ENCODE results near the gene ASCC2.

Gene ASCC2

DNA sequence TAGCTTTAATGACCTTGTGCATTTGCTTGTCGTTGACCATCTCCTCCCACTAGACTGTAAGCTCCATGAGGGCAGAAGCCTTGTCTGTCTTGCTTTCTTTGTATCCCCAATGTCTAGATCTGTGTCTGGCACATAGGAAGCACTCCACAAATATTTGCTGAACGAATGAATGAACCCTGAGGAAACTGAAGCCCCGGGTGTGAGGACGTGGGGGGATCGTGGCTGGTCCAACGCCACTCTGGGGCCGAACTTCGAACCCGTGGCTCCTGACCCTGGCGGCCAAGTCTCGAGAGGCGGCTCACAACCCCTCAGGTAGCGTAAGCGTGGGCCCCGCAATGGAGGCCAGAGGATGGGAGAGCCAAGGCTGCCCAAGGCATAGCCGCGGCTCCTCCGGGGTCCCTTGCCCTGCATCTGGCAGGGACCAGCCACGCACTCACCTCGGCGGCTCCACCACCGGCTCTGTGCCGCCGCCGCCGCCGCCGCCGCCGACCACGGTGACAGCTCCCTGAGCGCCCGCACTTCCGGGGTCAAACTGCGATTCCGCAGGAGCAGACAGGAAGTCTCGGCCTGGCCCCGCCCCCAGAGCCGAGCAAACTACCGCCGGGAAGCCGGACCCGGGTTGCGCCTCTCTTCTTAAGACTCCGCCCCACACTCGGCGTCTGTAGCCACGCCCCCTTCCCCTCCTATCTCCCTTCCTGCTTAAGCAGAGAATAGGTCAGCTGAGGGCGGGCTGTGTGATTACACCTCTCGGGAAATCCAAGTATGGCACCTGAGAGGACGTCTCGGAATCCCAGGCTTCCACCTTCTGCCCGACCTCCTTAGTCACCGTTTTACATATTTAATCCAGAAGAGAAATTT lies at the start of gene ASCC2:
Gene ASCC2, minus strand, starts transcription at position 534 of the 858 bp plus-strand sequence. CDS start 5,949 bp downstream, outside the sequence.
- peaks cover 45% of the 10 kb centered on the region for H3K4me1 Mint-ChIP-seq
- peak; percentile 96 for ATAC-seq (replicated peaks; ENCODE audit: extremely low read depth, poor library complexity, severe bottlenecking)
- no peaks in the 10 kb centered on the region for H3K9me3 Mint-ChIP-seq

GRCh38 chr22:29887358-29887757 lies 49.3 kb upstream of the ASCC2 start:
- peaks cover 7% of the 10 kb centered on the region for H3K36me3 Mint-ChIP-seq (ENCODE audit: insufficient read depth)
- no peak for ATAC-seq (replicated peaks; ENCODE audit: extremely low read depth, poor library complexity, severe bottlenecking)
- no peaks in the 10 kb centered on the region for H3K27me3 Mint-ChIP-seq
- DNase-seq (ENCODE audit: low spot score in 2 of 2): no peak
- no peak overlapping the region for H3K4me3 Mint-ChIP-seq
- peaks cover 14% of the 10 kb centered on the region for H3K4me1 Mint-ChIP-seq
- H3K9me3 Mint-ChIP-seq: no peaks in the 10 kb centered on the region
- H3K27ac Mint-ChIP-seq (ENCODE audit: low read depth): no peak overlapping the region

More for the DNA sequence above, at the start of gene ASCC2:
- Mint-ChIP-seq H3K27me3 (no peaks in the 10 kb centered on the region), H3K4me3 (peak within 1 kb of the TSS; percentile 91), H3K27ac (ENCODE audit: low read depth) (peak within 1 kb of the TSS; percentile 94), H3K36me3 (ENCODE audit: insufficient read depth) (peaks cover 23% of the 10 kb centered on the region)
- DNase-seq (ENCODE audit: low spot score in 2 of 2): peak; percentile 95 to 96

- H3K4me1 Mint-ChIP-seq: peaks cover 14% of the 10 kb centered on the region
- DNase-seq (ENCODE audit: low spot score in 2 of 2): no peak
- H3K27ac Mint-ChIP-seq (ENCODE audit: low read depth): no peak overlapping the region
- no peak overlapping the region for H3K4me3 Mint-ChIP-seq
- H3K27me3 Mint-ChIP-seq: no peaks in the 10 kb centered on the region
- H3K9me3 Mint-ChIP-seq: no peaks in the 10 kb centered on the region
- ATAC-seq (replicated peaks; ENCODE audit: extremely low read depth, poor library complexity, severe bottlenecking): no peak
- peaks cover 7% of the 10 kb centered on the region for H3K36me3 Mint-ChIP-seq (ENCODE audit: insufficient read depth)
Measured at GRCh38 chr22:29886596-29886995, 48.5 kb upstream of the ASCC2 start.

GRCh38 chr22:29885610-29886009 lies 47.5 kb upstream of the ASCC2 start:
- Mint-ChIP-seq H3K27me3 (no peaks in the 10 kb centered on the region), H3K9me3 (no peaks in the 10 kb centered on the region), H3K27ac (ENCODE audit: low read depth) (no peak overlapping the region), H3K4me1 (peaks cover 11% of the 10 kb centered on the region), H3K36me3 (ENCODE audit: insufficient read depth) (peaks cover 6% of the 10 kb centered on the region), H3K4me3 (no peak overlapping the region)
- ATAC-seq (replicated peaks; ENCODE audit: extremely low read depth, poor library complexity, severe bottlenecking) (no peak), DNase-seq (ENCODE audit: low spot score in 2 of 2) (no peak)

GRCh38 chr22:29883775-29884097 lies 45.7 kb upstream of the ASCC2 start:
- Mint-ChIP-seq H3K27me3 (no peaks in the 10 kb centered on the region), H3K4me1 (peaks cover 8% of the 10 kb centered on the region), H3K4me3 (peak overlapping the region; percentile 89), H3K27ac (ENCODE audit: low read depth) (peak overlapping the region; percentile 75), H3K36me3 (ENCODE audit: insufficient read depth) (peaks cover 5% of the 10 kb centered on the region), H3K9me3 (no peaks in the 10 kb centered on the region)
- DNase-seq (ENCODE audit: low spot score in 2 of 2) (peak in 1 of 2 donors; percentile 20), ATAC-seq (replicated peaks; ENCODE audit: extremely low read depth, poor library complexity, severe bottlenecking) (no peak)

DNA sequence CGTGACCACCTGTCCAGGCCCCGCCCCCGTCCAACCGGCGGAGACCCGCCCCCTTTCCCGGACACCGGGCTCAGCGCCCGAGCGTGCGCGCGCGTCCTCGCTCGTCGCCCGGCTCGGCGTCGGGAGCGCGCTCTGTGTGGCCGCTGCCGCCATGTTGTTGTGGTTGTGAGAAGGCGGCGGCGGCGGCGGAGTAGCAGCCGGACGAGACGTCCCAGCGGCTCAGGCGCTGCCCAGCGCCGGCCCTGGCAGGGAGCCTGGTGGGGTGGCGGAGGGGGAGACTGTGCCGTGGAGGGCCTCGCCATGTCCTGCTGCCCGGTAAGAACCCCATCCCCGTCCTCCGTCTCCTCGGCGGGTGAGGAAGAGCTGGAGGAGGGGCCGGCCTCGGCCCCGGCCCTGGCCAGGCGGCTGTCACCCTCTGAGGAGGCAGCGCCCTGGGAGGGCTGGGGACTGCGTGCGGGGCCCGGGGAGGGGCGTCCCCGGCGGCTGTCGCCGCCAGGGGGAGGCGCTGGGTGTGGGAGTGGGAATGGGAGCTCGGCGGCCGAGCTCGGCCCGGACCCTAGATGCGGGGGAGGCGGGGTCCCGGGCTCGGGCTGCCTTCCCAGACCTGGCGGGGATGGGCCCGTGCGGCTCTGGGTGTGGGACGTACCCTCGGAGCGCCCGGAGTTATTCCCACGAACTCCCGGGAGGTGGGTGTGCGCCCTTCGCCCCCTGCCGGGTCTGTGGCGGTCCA lies 45.1 kb upstream of the ASCC2 start, which contains the start of gene MTMR3:
Gene MTMR3, plus strand, starts transcription at position 130 of the 730 bp plus-strand sequence. CDS start 87,886 bp downstream, outside the sequence.
- H3K4me1 Mint-ChIP-seq: peaks cover 8% of the 10 kb centered on the region
- DNase-seq (ENCODE audit: low spot score in 2 of 2) (peak; percentile 82 to 85), ATAC-seq (replicated peaks; ENCODE audit: extremely low read depth, poor library complexity, severe bottlenecking) (peak; percentile 56)
- peaks cover 5% of the 10 kb centered on the region for H3K36me3 Mint-ChIP-seq (ENCODE audit: insufficient read depth)
- peak within 1 kb of the TSS; percentile 75 for H3K27ac Mint-ChIP-seq (ENCODE audit: low read depth)
- no peaks in the 10 kb centered on the region for H3K27me3 Mint-ChIP-seq
- no peaks in the 10 kb centered on the region for H3K9me3 Mint-ChIP-seq
- peak within 1 kb of the TSS; percentile 89 for H3K4me3 Mint-ChIP-seq

- ATAC-seq (replicated peaks; ENCODE audit: extremely low read depth, poor library complexity, severe bottlenecking) (peak; percentile 35), DNase-seq (ENCODE audit: low spot score in 2 of 2) (no peak)
- H3K27me3 Mint-ChIP-seq: no peaks in the 10 kb centered on the region
- no peaks in the 10 kb centered on the region for H3K9me3 Mint-ChIP-seq
- H3K36me3 Mint-ChIP-seq (ENCODE audit: insufficient read depth): peaks cover 5% of the 10 kb centered on the region
- peaks cover 8% of the 10 kb centered on the region for H3K4me1 Mint-ChIP-seq
- peak overlapping the region; percentile 75 for H3K27ac Mint-ChIP-seq (ENCODE audit: low read depth)
- H3K4me3 Mint-ChIP-seq: peak overlapping the region; percentile 89
Measured at GRCh38 chr22:29882716-29883044, 44.6 kb upstream of the ASCC2 start.

DNA sequence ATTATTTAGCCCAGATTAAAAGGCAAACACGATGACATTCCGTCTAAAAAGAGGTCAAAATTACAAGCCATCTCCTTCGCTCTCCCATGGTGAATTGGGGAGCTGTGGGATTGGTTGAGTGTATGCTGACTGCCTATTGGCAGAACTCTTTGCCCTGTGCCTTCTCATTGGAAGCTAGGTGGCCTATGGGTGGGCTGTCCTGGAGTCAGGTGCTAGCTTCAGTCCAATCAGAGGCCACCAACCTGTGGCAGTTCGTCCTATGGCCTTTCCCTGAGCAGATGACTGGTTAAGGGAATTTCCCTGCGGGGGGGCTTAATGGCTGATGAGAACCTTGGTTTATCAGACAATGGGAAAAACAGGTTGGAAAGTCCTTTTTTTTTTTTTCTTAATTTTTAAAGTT lies 41.7 kb upstream of the ASCC2 start:
- H3K4me1 Mint-ChIP-seq: peaks cover 8% of the 10 kb centered on the region
- H3K4me3 Mint-ChIP-seq: no peak overlapping the region
- peaks cover 5% of the 10 kb centered on the region for H3K36me3 Mint-ChIP-seq (ENCODE audit: insufficient read depth)
- DNase-seq (ENCODE audit: low spot score in 2 of 2) (no peak), ATAC-seq (replicated peaks; ENCODE audit: extremely low read depth, poor library complexity, severe bottlenecking) (no peak)
- H3K27me3 Mint-ChIP-seq: no peaks in the 10 kb centered on the region
- H3K9me3 Mint-ChIP-seq: no peaks in the 10 kb centered on the region
- H3K27ac Mint-ChIP-seq (ENCODE audit: low read depth): no peak overlapping the region

DNA sequence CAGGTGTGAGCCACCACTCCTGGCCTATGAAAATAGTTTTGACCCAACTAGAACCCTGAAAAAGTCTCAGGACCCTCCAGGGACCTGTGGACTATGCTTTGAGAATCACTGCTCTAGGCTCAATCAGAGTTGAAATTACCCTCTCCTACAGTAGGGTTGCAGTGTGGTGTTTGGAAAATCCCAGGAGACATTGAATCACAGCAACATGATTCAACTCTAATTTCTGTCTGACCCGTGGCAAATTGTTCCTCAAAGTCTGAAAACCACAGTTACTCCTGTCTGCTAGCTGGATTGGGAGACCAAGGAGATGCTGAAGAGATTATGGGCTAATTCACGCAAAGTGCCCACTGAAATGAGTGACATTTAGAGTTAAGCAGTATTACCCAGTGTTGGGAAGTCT lies 39.5 kb upstream of the ASCC2 start:
- ATAC-seq (replicated peaks; ENCODE audit: extremely low read depth, poor library complexity, severe bottlenecking) (no peak), DNase-seq (ENCODE audit: low spot score in 2 of 2) (no peak)
- Mint-ChIP-seq H3K27me3 (no peaks in the 10 kb centered on the region), H3K9me3 (no peaks in the 10 kb centered on the region), H3K4me3 (no peak overlapping the region), H3K27ac (ENCODE audit: low read depth) (no peak overlapping the region), H3K36me3 (ENCODE audit: insufficient read depth) (no peaks in the 10 kb centered on the region), H3K4me1 (peaks cover 5% of the 10 kb centered on the region)

- no peak for ATAC-seq (replicated peaks; ENCODE audit: extremely low read depth, poor library complexity, severe bottlenecking)
- DNase-seq (ENCODE audit: low spot score in 2 of 2): no peak
- H3K27me3 Mint-ChIP-seq: no peaks in the 10 kb centered on the region
- H3K9me3 Mint-ChIP-seq: no peaks in the 10 kb centered on the region
- H3K36me3 Mint-ChIP-seq (ENCODE audit: insufficient read depth): no peaks in the 10 kb centered on the region
- H3K4me3 Mint-ChIP-seq: no peak overlapping the region
- H3K27ac Mint-ChIP-seq (ENCODE audit: low read depth): no peak overlapping the region
- peaks cover 5% of the 10 kb centered on the region for H3K4me1 Mint-ChIP-seq
Measured at GRCh38 chr22:29873943-29874342, 35.9 kb upstream of the ASCC2 start.

- DNase-seq (ENCODE audit: low spot score in 2 of 2) (no peak), ATAC-seq (replicated peaks; ENCODE audit: extremely low read depth, poor library complexity, severe bottlenecking) (no peak)
- Mint-ChIP-seq H3K27ac (ENCODE audit: low read depth) (no peak overlapping the region), H3K27me3 (peaks cover 9% of the 10 kb centered on the region), H3K4me3 (no peak overlapping the region), H3K4me1 (peaks cover 5% of the 10 kb centered on the region), H3K36me3 (ENCODE audit: insufficient read depth) (no peaks in the 10 kb centered on the region), H3K9me3 (no peaks in the 10 kb centered on the region)
Measured at GRCh38 chr22:29872989-29873388, 34.9 kb upstream of the ASCC2 start.

DNA sequence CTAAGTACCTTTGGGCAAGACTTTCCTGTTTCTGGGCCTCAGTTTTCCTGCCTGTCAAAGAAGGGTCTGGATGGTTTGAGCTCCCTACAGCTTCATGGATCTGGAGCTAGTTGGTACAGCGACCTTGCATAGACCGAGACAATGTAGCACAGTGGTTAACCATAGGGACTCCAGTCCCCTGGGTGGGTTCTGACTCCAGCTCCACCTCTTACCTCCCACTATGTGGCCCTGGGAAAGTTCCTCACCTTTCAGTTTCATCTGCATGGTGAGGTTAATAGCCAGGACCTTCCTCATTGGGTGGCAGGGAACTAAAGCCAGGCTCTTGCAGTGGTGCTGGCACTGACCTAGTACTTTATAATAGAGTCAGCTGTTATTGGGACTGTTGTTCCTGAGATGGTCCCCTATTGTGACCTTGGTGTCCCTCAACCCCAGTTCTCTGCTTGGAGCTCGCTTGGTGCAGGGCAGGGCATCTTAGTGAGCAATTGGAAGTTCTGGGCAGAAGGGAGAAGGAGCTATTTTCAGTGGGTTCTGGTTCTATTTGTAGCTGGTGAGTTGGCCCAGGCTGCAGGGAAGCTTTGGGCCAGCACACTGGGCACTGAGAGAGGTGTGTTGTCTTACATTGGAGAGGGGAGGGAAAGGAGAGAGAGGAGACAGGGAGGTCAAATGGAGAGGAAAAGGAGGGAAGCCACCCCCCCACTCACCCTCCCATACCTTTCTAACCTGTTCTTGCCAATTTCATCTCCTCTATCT lies 34.2 kb upstream of the ASCC2 start:
- Mint-ChIP-seq H3K27me3 (peaks cover 15% of the 10 kb centered on the region), H3K36me3 (ENCODE audit: insufficient read depth) (no peaks in the 10 kb centered on the region), H3K27ac (ENCODE audit: low read depth) (no peak overlapping the region), H3K9me3 (no peaks in the 10 kb centered on the region), H3K4me3 (no peak overlapping the region), H3K4me1 (peaks cover 5% of the 10 kb centered on the region)
- DNase-seq (ENCODE audit: low spot score in 2 of 2): no peak
- no peak for ATAC-seq (replicated peaks; ENCODE audit: extremely low read depth, poor library complexity, severe bottlenecking)
